Astrocyte (in vitro differentiated cells and primary cell): ENCODE measurements around the gene AP3B1. TPM values are rescaled to one million over a fixed set of nuclear protein-coding genes. Genes with fewer than 3 reads are reported as not detected.

Experiments used
- DNase-seq: peaks from one replicate; pipeline ENCODE4 v3.0.0-alpha.2; 2010; ENCODE audit warnings: low read depth
- FAIRE-seq: peaks from 2 replicates; lab custom pipeline; 2011; peaks lifted over from hg19 to GRCh38; lab: Jason Lieb, UNC
- H2AFZ ChIP-seq: 2 replicates; pipeline ENCODE4 v1.6.0; 2012; ENCODE audit warnings: low read depth, low read length, inconsistent platforms
- H3K27ac ChIP-seq: 2 replicates; pipeline ENCODE4 v1.5.1; 2011; ENCODE audit warnings: low read depth, low read length, inconsistent platforms
- H3K27me3 ChIP-seq: 2 replicates; pipeline ENCODE4 v1.6.0; 2011; ENCODE audit warnings: low read length, inconsistent platforms; ENCODE audit not compliant: insufficient read depth
- H3K36me3 ChIP-seq: 2 replicates; pipeline ENCODE4 v1.5.1; 2011; ENCODE audit warnings: low read length, inconsistent platforms; ENCODE audit not compliant: insufficient read depth
- H3K4me1 ChIP-seq: 2 replicates; pipeline ENCODE4 v1.5.1; 2011; ENCODE audit warnings: low read length, inconsistent platforms; ENCODE audit not compliant: insufficient read depth
- H3K4me2 ChIP-seq: 2 replicates; pipeline ENCODE4 v1.6.0; 2012; ENCODE audit warnings: low read length, inconsistent platforms
- H3K4me3 ChIP-seq: 2 replicates; pipeline ENCODE4 v1.5.1; 2011; ENCODE audit warnings: low read depth, mild to moderate bottlenecking, low read length, inconsistent platforms; ENCODE audit not compliant: insufficient read depth
- H3K79me2 ChIP-seq: 2 replicates; pipeline ENCODE4 v1.6.0; 2012; ENCODE audit warnings: mild to moderate bottlenecking, low read length, inconsistent platforms; ENCODE audit not compliant: insufficient read depth
- H3K9ac ChIP-seq: 2 replicates; pipeline ENCODE4 v1.6.0; 2012; ENCODE audit warnings: mild to moderate bottlenecking, low read length, inconsistent platforms
- H3K9me3 ChIP-seq: 2 replicates; pipeline ENCODE4 v1.5.1; 2012; ENCODE audit warnings: low read depth, mild to moderate bottlenecking, low read length, inconsistent platforms; ENCODE audit not compliant: insufficient read depth
- H4K20me1 ChIP-seq: 2 replicates; pipeline ENCODE4 v1.6.0; 2012; ENCODE audit warnings: low read length, inconsistent platforms; ENCODE audit not compliant: insufficient read depth
- H3K27ac Mint-ChIP-seq: one replicate; pipeline ENCODE4 v1.8.0; 2021; ENCODE audit warnings: mild to moderate bottlenecking, mixed read lengths; ENCODE audit not compliant: unreplicated experiment
- H3K27me3 Mint-ChIP-seq: one replicate; pipeline ENCODE4 v1.8.0; 2021; ENCODE audit warnings: low read depth, mixed read lengths; ENCODE audit not compliant: unreplicated experiment
- H3K36me3 Mint-ChIP-seq: one replicate; pipeline ENCODE4 v1.8.0; 2021; ENCODE audit warnings: low read depth, mixed read lengths; ENCODE audit not compliant: unreplicated experiment
- H3K4me1 Mint-ChIP-seq: one replicate; pipeline ENCODE4 v1.8.0; 2021; ENCODE audit warnings: low read depth, mixed read lengths; ENCODE audit not compliant: unreplicated experiment
- H3K4me3 Mint-ChIP-seq: one replicate; pipeline ENCODE4 v1.8.0; 2021; ENCODE audit warnings: mild to moderate bottlenecking, moderate library complexity, mixed read lengths; ENCODE audit not compliant: unreplicated experiment
- H3K9me3 Mint-ChIP-seq: one replicate; pipeline ENCODE4 v1.8.0; 2021; ENCODE audit warnings: mild to moderate bottlenecking, mixed read lengths; ENCODE audit not compliant: unreplicated experiment
- EZH2 ChIP-seq: IDR thresholded peaks from 2 replicates; pipeline ENCODE4 v1.6.1; 2012; ENCODE audit warnings: mild to moderate bottlenecking, low read length, inconsistent platforms; ENCODE audit not compliant: insufficient read depth
- total RNA-seq: library from RNA; stranded (reverse); gene quantifications from 2 replicates; pipeline ENCODE4 v1.2.1, GENCODE V29; 2021
- TF ChIP-seq, protein P1 (sequence below): IDR thresholded peaks from 2 replicates; pipeline ENCODE4 v1.5.1; 2011; ENCODE audit warnings: low read depth, mild to moderate bottlenecking, inconsistent platforms, low read length, moderate library complexity; ENCODE audit not compliant: insufficient read depth

AP3B1 gene
- total RNA-seq, 1 donor from 2014 or later = 64.8 TPM

DNA sequence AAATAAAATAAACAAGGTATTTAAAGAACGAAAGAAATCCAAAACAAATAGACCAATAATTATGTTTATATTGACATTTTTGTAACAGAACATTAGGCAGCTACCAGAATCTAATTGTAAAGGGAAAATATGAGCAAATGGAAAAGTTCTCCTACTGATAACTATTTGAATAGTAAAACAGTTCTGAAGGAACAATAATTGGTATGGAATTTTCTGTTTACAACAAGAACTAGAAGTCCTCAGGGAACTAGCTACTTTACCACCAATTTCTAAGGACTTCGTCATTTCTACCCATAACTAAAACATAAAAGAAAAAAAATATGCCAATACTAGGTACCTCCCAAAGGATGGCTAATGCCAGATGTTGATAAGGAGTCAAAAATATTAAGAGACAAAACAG is 58.5 kb downstream of the AP3B1 start:
- H3K79me2 ChIP-seq = peaks cover 23% of the 10 kb centered on the region
- Mint-ChIP-seq H3K4me3 (no peak overlapping the region), H3K27ac (no peak overlapping the region), H3K27me3 (no peaks in the 10 kb centered on the region), H3K36me3 (no peaks in the 10 kb centered on the region), H3K4me1 (peaks cover 1% of the 10 kb centered on the region), H3K9me3 (no peaks in the 10 kb centered on the region)
- no peak overlapping the region for H3K27ac ChIP-seq
- H3K27me3 ChIP-seq = no peaks in the 10 kb centered on the region
- no peak for FAIRE-seq
- no peaks in the 10 kb centered on the region for H3K9me3 ChIP-seq
- no peak overlapping the region for H3K4me2 ChIP-seq
- H3K4me3 ChIP-seq = no peak overlapping the region
- no peak for TF ChIP-seq EZH2
- TF ChIP-seq, protein P1, sequence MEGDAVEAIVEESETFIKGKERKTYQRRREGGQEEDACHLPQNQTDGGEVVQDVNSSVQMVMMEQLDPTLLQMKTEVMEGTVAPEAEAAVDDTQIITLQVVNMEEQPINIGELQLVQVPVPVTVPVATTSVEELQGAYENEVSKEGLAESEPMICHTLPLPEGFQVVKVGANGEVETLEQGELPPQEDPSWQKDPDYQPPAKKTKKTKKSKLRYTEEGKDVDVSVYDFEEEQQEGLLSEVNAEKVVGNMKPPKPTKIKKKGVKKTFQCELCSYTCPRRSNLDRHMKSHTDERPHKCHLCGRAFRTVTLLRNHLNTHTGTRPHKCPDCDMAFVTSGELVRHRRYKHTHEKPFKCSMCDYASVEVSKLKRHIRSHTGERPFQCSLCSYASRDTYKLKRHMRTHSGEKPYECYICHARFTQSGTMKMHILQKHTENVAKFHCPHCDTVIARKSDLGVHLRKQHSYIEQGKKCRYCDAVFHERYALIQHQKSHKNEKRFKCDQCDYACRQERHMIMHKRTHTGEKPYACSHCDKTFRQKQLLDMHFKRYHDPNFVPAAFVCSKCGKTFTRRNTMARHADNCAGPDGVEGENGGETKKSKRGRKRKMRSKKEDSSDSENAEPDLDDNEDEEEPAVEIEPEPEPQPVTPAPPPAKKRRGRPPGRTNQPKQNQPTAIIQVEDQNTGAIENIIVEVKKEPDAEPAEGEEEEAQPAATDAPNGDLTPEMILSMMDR = no peak
- H3K9ac ChIP-seq = no peak overlapping the region
- DNase-seq = no peak
- H4K20me1 ChIP-seq = peaks cover 23% of the 10 kb centered on the region
- H2AFZ ChIP-seq = no peak overlapping the region
- no peaks in the 10 kb centered on the region for H3K4me1 ChIP-seq
- no peaks in the 10 kb centered on the region for H3K36me3 ChIP-seq

DNA sequence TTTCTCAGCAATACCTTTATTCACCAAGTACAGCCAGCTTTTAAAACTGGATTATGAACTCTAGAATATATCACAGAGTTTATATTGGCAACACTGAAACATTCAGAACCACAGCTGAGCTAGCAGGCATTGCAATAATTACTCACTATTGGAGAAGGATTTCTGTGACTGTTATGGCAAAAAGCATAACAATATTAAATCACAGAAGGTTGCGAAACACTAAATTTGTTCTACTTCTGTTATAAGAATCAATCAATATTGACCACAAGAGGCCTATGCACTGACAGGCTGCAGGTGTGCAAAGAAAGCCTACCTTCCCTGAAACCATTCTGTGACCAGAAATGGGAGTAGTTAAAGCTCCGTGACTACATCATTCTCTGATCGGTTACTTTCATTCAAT is 59.2 kb downstream of the AP3B1 start:
- Histone ChIP-seq H4K20me1 (peaks cover 26% of the 10 kb centered on the region), H3K79me2 (peaks cover 29% of the 10 kb centered on the region), H3K27ac (no peak overlapping the region), H3K27me3 (no peaks in the 10 kb centered on the region), H3K4me2 (no peak overlapping the region), H3K9ac (no peak overlapping the region), H3K9me3 (no peaks in the 10 kb centered on the region), H3K4me3 (no peak overlapping the region), H3K4me1 (no peaks in the 10 kb centered on the region), H2AFZ (no peak overlapping the region), H3K36me3 (no peaks in the 10 kb centered on the region)
- Mint-ChIP-seq H3K36me3 (no peaks in the 10 kb centered on the region), H3K27me3 (no peaks in the 10 kb centered on the region), H3K27ac (no peak overlapping the region), H3K4me1 (peaks cover 1% of the 10 kb centered on the region), H3K9me3 (no peaks in the 10 kb centered on the region), H3K4me3 (no peak overlapping the region)
- FAIRE-seq (no peak), DNase-seq (peak; percentile 13)
- TF ChIP-seq, protein P1 = no peak
- TF ChIP-seq EZH2 = no peak

DNA sequence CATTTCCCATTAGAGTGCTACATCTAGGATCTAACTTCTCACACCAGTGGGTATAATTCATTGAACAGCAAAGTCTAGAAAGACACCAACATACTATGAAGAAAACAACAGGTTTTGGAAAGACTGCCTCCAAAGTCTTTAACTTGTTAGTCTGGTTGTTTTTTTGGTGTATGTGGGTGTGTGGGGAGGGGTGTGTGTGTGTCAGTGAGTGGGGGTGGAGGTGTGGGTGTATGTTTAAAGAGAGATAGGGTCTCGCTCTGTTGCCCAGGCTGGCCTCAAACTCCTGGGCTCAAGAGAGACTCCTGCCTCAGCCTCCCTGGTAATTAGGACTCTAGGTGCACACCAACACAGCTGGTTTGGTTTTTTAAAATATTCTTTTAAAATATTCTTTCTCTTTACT is 59.7 kb downstream of the AP3B1 start:
- DNase-seq (no peak), FAIRE-seq (no peak)
- Mint-ChIP-seq H3K9me3 (no peaks in the 10 kb centered on the region), H3K4me3 (no peak overlapping the region), H3K27ac (no peak overlapping the region), H3K27me3 (no peaks in the 10 kb centered on the region), H3K4me1 (peaks cover 1% of the 10 kb centered on the region), H3K36me3 (no peaks in the 10 kb centered on the region)
- TF ChIP-seq, protein P1 = no peak
- no peak for TF ChIP-seq EZH2
- no peaks in the 10 kb centered on the region for H3K9me3 ChIP-seq
- no peaks in the 10 kb centered on the region for H3K27me3 ChIP-seq
- peaks cover 27% of the 10 kb centered on the region for H4K20me1 ChIP-seq
- H3K4me3 ChIP-seq = no peak overlapping the region
- no peak overlapping the region for H3K27ac ChIP-seq
- H3K4me1 ChIP-seq = no peaks in the 10 kb centered on the region
- H3K79me2 ChIP-seq = peaks cover 34% of the 10 kb centered on the region
- no peak overlapping the region for H2AFZ ChIP-seq
- H3K4me2 ChIP-seq = no peak overlapping the region
- no peak overlapping the region for H3K9ac ChIP-seq
- H3K36me3 ChIP-seq = no peaks in the 10 kb centered on the region
